NCI-H446 treated with DMSO at 0.1 percent for 48 hours (cell line): ENCODE results near the gene HCAR2.
"Not testable (repeated sequence)": the region's sequence is repeated elsewhere in the genome, so short reads cannot be mapped to it uniquely, and the experiment has no call there.

ENCODE experiments used
- DNase-seq: peaks from one replicate; lab custom pipeline; 2025; lab: John Stamatoyannopoulos, UW

HCAR2 gene

DNA sequence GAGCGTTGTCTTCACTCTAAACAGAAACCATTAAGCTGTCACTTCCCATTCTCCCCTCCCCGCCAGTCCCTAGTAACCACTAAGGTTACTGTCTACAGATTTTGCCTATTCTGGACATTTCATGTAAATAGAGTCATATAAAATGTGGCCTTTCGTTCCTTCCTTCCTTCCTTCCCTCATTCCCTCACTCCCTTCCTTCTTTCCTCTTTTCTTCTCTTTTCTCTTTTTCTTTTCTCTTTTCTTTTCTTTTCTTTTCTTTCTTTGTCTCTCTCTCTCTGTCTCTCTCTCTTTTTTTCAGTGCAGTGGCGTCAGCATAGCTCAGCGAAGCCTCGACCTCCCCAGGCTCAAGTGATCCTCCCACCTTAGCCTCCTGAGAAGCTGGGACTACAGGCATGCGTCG lies 37.8 kb downstream of the HCAR2 start:
- no peak for DNase-seq

DNA sequence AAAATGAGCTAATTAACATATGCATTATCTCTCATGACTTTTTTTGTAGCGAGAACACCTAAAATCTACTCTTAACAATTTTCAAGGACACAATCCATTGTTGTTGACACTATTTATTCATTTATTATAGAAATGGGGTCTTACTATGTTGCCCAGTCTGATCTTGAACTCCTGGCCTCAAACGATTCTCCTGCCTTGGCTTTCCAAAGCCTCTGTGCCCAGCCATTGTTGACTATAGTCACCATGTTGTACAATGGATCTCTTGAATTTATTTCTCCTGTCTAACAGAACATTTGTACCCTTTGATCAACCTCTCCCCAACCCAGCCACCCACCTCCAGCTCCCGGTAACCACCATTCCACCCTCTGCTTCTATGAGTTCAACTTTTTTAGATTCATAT lies 41.2 kb downstream of the HCAR2 start:
- DNase-seq, result no peak

DNA sequence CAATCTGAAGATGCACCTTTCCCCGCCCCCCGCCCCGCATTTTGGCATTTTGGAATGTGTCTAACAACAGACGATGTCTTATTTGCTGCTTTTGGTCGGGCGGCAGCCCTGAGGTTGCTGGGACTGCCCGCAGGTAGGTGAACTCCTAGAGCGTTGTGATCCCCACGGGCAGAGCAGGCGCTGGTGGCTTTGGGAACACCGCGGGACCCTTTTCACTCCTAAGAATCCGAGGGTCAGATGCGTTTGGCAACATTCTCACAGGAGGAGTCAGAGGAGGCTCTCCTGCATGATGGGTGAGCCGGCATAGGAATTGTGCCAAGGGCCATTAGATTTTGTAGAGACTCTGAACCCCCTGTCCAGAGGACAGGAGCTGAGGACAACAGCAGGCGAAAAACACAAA lies 41.9 kb downstream of the HCAR2 start:
- DNase-seq, result no peak

DNA sequence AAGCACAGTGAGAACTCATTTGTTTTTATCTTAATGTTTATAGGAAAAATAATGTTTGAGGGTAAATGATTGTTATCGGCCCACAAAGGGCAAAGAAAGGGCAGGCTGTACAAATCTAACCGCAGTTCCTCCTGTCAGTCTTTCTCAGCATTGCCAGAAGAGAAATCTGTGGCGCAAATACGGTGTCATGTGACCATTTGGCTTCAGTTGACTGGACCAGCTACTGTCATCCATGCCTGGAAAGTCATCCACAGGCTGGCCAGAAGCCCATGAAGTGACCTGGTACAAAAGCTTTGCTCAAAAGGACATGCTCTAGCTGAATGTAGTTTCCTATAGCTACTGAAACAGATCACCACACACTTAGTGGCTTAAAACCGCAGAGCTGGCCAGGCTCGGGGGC lies 43.6 kb downstream of the HCAR2 start:
- DNase-seq, result no peak

DNA sequence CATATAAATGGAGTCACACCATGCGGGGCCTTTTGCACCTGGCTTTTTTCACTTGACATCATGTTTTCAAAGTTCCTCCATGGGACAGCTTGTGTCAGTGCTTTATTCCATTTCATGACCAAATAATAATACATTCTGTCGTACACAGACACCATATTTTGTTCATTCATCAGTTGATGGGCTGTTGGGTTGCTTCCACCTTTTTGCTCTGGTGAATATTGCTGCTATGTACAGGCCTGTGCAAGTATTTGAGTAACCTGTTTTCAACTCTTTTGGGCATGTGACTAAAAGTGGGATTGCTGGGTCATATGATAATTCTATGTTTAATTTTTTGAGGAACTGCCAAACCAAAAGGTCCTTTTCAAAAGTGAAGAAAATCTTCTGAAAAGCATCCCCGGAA lies 46.9 kb downstream of the HCAR2 start:
- no peak for DNase-seq

DNA sequence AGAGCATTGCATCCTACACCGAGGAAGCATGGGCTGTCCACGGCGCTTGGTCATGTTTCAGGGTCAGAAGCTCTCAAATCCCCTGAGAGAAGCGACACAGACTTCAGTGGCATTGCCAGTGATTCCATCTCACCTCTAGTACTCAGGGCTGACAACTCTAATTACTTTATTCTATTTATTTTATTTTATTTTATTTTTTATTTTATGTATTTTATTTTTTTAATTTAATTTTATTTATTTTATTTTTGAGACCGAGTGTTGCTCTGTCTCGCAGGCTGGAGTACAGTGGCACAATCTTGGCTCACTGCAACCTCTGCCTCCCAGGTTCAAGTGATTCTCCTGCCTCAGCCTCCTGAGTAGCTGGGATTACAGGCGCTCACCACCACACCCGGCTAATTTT lies 49.9 kb downstream of the HCAR2 start:
- DNase-seq, result not testable (repeated sequence)

DNA sequence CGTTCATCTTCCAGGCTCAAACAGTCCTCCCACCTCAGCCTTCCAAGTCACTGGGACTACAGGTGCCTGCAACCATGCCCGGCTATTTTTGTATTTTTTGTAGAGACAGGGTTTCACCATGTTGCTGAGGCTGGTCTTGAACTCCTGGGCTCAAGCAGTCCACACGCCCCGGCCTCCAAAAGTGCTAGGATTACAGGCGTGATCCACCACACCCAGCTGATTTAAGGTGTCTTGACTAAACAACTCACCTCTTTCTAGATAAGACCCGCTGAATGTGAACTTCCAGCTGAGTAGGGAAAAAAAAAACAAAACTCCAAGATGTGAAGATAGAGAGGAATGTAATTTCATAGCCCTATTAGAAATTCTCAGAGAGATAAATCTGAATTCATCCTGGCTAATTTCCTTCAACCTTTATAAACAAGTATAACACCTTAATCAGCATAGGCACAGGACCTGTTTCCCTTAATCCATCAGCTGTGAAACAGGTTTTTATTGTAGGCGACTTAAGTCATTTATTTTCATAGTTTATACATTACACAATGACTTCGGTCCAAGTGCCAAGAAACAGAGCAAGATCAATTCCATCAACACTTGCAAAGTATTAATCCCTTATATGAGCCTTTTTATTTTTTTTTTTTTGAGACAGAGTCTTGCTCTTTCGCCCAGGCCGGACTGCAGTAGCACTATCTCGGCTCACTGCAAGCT lies 51.5 kb downstream of the HCAR2 start:
- DNase-seq, result no peak
